Measurements from ENCODE around the gene ABCC1. TPM values are rescaled to one million over a fixed set of nuclear protein-coding genes. Genes with fewer than 3 reads are reported as not detected.

The ABCC1 gene
- total and polyA plus RNA-seq, 2 of the 4 experiments (the other 2 are of a cell fraction) = 39.4 to 66.0 TPM

GRCh38 chr16:16045879-16046278, 96.5 kb downstream of the ABCC1 start:
- Histone ChIP-seq H2BK15ac (ENCODE audit: low read depth, low read length) (no peak overlapping the region), H3K36me3 (ENCODE audit: control insufficient read depth, insufficient read depth, low read length) (peaks cover 87% of the 10 kb centered on the region), H3K4me2 (ENCODE audit: low read depth, low read length) (no peak overlapping the region), H3K56ac (ENCODE audit: extremely low read depth, insufficient read depth, low read length) (no peak overlapping the region), H3K9me3 (ENCODE audit: control insufficient read depth, insufficient read depth, low read length) (no peaks in the 10 kb centered on the region), H3K79me1 (ENCODE audit: low read depth in 1 of 2, low read length in 2 of 2) (peaks cover 49 to 83% of the 10 kb centered on the region in 2 experiments), H3K4me3 (ENCODE audit: insufficient read depth, low read depth, low read length) (no peak overlapping the region), H3K4ac (ENCODE audit: low read depth, low read length) (no peak overlapping the region), H2BK20ac (ENCODE audit: low read depth, low read length) (no peak overlapping the region), H3K9me1 (ENCODE audit: insufficient read depth, low read length) (peaks cover 32% of the 10 kb centered on the region), H3K23ac (ENCODE audit: low read depth, low read length) (no peak overlapping the region), H2BK5ac (ENCODE audit: low read depth, low read length, poor library complexity, severe bottlenecking) (no peak overlapping the region), H4K20me1 (ENCODE audit: insufficient read depth, low read length) (peaks cover 23% of the 10 kb centered on the region), H4K8ac (ENCODE audit: low read depth in 2 of 2, low read length in 2 of 2) (no peak overlapping the region; a peak in 1 of 4 replicates), H3K9ac (ENCODE audit: low read depth, low read length) (no peak overlapping the region), H3K4me1 (ENCODE audit: control insufficient read depth, insufficient read depth, low read length) (peaks cover 4% of the 10 kb centered on the region; the same call in 1 of the 2 replicates), H4K91ac (ENCODE audit: insufficient read depth, low read depth, low read length) (no peak overlapping the region), H3K14ac (replicated peaks; ENCODE audit: low read depth, low read length) (no peak overlapping the region), H3K27me3 (ENCODE audit: control insufficient read depth, insufficient read depth, low read length) (no peaks in the 10 kb centered on the region), H2AK5ac (ENCODE audit: low read depth, low read length) (no peak overlapping the region), H4K5ac (ENCODE audit: low read depth, low read length) (no peak overlapping the region), H2AFZ (replicated peaks; ENCODE audit: low read length, poor library complexity) (peak overlapping the region; percentile 56), H2BK120ac (ENCODE audit: low read depth, low read length) (no peak overlapping the region), H2AK9ac (replicated peaks; ENCODE audit: low read depth, low read length, poor library complexity) (no peak overlapping the region), H3K27ac (ENCODE audit: insufficient read depth, low read length) (no peak overlapping the region), H3K18ac (ENCODE audit: low read depth, low read length) (no peak overlapping the region)
- dilution Hi-C loops (cut with HindIII; ENCODE audit: low sequenced_read_pairs, unreplicated experiment) (no loop called here), in situ Hi-C loops (cut with MboI; ENCODE audit: low sequenced_read_pairs) (no loop called here), intact Hi-C loops (cut with micrococcal nuclease) (no loop called here)
- TF ChIP-seq, protein P1, sequence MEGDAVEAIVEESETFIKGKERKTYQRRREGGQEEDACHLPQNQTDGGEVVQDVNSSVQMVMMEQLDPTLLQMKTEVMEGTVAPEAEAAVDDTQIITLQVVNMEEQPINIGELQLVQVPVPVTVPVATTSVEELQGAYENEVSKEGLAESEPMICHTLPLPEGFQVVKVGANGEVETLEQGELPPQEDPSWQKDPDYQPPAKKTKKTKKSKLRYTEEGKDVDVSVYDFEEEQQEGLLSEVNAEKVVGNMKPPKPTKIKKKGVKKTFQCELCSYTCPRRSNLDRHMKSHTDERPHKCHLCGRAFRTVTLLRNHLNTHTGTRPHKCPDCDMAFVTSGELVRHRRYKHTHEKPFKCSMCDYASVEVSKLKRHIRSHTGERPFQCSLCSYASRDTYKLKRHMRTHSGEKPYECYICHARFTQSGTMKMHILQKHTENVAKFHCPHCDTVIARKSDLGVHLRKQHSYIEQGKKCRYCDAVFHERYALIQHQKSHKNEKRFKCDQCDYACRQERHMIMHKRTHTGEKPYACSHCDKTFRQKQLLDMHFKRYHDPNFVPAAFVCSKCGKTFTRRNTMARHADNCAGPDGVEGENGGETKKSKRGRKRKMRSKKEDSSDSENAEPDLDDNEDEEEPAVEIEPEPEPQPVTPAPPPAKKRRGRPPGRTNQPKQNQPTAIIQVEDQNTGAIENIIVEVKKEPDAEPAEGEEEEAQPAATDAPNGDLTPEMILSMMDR (conservative IDR thresholded peaks at IDR 0.05; ENCODE audit: low read depth, low read length) = 0 out of 2 replicates have a peak, but pooled peaks have one; percentile 13
- TF ChIP-seq, protein P2, sequence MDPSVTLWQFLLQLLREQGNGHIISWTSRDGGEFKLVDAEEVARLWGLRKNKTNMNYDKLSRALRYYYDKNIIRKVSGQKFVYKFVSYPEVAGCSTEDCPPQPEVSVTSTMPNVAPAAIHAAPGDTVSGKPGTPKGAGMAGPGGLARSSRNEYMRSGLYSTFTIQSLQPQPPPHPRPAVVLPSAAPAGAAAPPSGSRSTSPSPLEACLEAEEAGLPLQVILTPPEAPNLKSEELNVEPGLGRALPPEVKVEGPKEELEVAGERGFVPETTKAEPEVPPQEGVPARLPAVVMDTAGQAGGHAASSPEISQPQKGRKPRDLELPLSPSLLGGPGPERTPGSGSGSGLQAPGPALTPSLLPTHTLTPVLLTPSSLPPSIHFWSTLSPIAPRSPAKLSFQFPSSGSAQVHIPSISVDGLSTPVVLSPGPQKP (IDR thresholded peaks at IDR 0.05; ENCODE audit: borderline replicate concordance, low read depth, low read length) = no peak
- no peak for ATAC-seq (ENCODE audit: low read depth)
- ChIA-PET CTCF (interaction anchor here (0.8 kb wide), 1 partner anchor 14 kb away, joined by 3 read pairs; no protein-coding TSS in a partner anchor), POLR2A (ENCODE audit: unreplicated experiment) (no interaction called here)
- no TSS peak for BruUV-seq (replicated peaks)
- 83% methylated on average over 5 of the region's 12 CpGs; no CpG with 5 or more reads in 1 of the 2 experiments for WGBS, 2 experiments (ENCODE audit: extremely low coverage in 2 of 2, insufficient read length in 1 of 2)
- no peak for DNase-seq

All from IMR-90 (cell line).